ENCODE results near the gene ST8SIA6. TPM values are rescaled to one million over a fixed set of nuclear protein-coding genes. Genes with fewer than 3 reads are reported as not detected.

The ST8SIA6 gene
- total RNA-seq: not detected in 2 replicates

DNA sequence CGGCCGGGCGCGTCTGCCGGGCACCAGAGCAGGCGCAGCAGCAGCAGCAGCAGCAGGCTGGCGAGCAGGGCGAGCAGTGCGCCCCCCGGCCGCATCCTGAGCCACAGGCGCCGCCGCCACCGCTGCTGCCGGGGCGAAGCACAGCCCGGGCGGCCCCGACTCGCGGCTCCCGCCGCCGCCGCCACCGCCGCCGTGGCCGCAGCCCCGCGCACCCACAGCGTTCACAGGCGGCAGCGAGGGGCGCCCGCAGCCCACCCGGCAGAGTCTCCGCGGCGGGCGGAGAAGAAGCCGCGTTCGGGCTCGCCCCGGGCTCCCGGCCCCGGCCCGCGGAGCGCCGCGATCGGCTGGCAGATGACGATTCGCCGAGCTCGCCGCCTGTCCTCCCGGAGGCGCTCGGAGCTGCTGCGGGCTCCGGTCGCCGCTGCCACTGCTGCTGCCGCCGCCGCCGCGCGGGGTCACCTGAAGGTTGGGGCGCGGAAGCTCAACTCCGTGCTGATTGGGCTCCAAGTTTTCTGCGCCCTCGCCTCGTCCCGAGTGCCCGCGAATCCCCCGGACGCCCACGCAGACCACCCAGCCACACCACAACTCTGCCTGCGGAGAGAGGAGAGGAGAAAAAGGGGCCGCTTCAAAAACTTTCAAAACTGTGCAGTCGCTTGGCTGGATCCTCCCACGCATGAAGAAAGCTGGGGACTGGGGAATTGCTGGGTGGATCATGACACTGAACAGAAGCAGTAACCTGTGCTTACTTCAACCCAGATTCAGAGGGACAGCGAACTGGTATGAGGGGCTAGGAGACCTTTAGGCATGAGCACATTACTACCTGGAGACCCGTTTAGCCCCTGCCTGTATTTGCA, at the start of gene ST8SIA6:
Gene ST8SIA6 (minus strand): TSS at position 435 of the 854 bp plus-strand sequence. CDS start 340 bp downstream, at position 95.

Other genes with a start within 250 kb of the ST8SIA6 start
- 7,161 and 8,352 TPM in 2 replicates for gene VIM, start 226.4 kb downstream of the ST8SIA6 start, total RNA-seq
- 7.4 and 12.8 TPM in 2 replicates for gene HACD1, start 162.8 kb upstream of the ST8SIA6 start, total RNA-seq
- gene STAM, start 189.6 kb upstream of the ST8SIA6 start, total RNA-seq: 16.4 and 26.7 TPM in 2 replicates